NCI-H526 (cell line): ENCODE results near the gene SART3.
A peak's percentile ranks its signal among the peaks of the same experiment; 100 is the strongest.
"Not testable (repeated sequence)": the region's sequence is repeated elsewhere in the genome, so short reads cannot be mapped to it uniquely, and the experiment has no call there.

Experiments
- DNase-seq, 2 experiments: peaks; one replicate each; lab custom pipeline; 2025; lab: John Stamatoyannopoulos, UW

Gene SART3

DNA sequence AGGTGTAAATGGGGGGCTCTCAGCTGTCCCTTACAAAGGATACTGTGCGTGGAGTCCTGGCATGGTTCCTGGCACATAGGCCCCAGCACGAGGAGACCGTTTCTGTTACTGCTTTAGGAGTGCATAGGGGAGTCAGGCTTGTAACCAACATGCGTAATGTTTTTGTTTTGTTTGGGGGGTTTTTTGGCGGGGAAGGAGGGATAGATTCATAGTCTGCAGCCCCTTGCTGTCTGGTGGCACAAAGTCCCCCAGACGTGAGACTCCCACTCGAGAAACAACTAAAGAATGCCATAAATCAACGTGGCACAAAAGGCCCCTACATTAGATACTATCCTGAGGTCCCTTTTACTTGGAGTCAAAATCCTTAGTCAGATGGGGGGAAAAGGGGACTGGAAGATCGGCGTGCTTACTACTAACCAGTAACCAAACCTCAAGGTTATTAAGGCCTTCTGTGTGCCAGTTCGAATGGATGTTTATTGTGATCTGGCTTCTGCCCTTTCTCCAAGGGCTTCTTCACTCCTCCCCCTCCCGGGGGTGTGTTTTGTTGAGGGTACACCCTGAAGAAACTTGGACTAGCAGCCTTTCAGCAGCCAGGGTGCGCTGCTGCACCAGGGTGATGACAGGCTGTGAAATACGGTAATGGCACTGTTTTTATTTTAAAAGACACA, 2.3 kb upstream of the SART3 start:
- peak; percentile 79 to 80 for DNase-seq

DNA sequence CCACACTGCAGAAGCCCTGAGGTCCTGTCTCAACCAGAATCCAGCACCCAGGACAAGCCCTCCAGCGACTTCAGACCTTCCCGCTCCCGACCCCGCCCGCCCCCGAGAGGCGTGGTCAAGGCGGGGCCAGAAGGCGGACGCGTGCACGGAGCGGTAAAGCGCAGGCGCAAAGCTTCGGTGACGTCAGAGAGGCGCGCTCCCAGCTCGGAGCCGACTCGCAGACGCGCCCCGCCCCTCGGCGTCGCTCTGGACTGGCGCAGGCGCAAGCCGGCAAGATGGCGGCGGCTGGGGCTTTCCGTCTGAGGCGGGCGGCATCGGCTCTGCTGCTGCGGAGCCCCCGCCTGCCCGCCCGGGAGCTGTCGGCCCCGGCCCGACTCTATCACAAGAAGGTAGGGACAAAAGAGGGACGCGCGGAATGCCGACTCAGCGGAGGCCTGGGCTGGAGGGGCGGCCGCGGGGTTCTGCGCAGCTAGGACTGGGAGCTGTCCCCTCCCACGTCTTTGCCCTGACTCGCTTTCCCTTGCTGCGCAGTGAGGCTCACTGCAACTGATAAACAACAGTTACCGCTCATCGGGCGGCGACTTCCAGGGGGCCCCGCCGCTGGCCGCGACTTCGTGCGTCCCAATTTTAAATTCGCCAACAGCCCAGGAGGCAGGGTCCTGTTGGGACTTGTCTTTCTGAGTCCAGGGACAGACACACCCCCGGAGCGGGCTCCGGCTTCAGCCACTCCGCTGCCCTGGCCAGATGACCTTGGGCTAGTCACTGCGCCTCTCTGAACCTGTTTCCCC, 1.6 kb upstream of the SART3 start, which contains the start of gene ISCU:
Gene ISCU (plus strand): TSS at position 249 of the 788 bp plus-strand sequence. CDS start 27 bp downstream, at position 276.
- peak; percentile 86 to 98 for DNase-seq

DNA sequence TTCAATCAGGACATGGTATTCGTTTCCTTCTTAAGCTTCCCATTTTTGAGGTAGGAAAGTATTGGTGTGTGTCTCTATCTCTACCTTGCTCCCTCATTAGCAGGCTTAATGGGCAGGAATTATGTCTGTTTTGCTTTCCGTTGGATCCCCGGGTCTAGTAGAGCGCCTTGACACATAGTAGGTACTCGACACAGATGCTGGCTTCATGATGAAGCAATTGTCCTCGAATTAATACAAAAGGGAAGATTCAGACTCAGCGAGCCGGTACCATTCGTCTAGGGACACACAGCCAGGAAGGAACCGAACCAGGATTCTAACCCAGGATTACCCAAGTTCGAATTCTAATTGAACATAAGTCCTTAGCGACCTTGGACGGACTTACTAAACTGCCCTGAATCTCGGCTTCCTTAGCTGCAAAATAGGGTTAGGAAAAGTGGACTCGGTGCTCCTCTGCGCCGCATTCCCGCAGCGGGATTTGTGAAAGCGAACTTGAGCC, 927 bp upstream of the SART3 start:
- peak; percentile 37 to 38 for DNase-seq

DNA sequence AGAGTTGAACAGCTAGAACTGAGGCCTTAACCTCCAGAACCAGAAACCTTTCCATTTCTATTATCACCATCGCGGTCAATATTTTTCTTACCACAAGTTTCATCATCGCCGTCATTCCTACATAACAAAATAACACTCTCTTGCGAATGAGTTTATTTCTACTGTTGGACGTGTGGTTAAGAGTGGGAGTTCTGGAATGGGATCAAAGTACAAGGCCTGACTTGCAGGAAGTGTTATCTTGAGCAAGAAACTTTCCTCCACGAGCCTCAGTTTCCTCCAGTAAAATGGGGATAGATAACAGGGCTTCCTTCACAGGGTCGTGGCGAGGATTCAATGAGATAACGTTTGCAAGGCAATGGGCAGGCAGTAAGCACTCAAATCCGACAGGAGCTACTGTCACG, 652 bp downstream of the SART3 start:
- DNase-seq = no peak

DNA sequence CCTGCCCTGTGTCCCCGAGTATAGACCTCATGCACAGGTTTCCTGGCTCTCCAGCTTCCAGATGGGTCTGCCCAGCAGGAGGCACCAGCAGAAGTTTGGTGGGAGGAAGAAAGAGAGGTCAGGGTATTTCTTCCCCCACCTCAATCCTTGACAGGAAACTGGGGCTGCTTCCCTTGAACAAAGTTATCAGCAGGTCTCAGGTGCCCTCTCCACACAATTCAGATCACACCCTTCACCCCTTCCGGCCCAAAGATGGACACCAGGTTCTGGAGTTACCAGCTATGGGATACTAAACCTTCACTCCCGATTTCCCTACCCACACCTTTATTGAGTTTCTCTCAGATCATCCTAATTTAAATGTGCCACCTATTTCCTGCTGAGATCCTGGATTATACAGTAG, 1.2 kb downstream of the SART3 start:
- no peak for DNase-seq

DNA sequence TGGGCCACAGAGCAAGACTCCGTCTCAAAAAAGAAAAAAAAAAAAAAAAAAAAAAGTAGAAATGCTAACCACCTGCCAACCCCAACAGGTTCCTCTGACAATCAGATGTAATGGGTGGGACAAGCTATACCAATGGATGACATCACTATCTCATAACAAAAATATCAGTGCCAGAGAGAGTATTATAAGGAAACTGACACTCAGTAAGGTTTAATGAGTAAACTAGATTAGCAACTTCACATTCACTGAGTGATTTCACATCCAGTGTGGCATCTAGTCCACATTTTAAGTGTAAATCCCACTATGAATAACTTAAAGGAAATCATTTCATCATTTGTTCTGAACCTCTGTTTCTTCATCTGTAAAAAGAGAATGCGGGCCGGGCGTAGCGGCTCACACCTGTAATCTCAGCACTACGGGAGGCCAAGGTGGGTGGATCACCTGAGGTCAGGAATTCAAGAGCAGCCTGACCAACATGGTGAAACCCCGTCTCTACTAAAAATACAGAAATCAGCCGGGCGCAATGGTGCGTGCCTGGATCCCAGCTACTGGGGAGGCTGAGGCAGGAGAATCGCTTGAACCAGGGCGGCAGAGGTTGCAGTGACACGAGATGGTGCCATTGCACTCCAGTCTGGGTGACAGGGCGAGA, 1.8 kb downstream of the SART3 start:
- DNase-seq = no peak

DNA sequence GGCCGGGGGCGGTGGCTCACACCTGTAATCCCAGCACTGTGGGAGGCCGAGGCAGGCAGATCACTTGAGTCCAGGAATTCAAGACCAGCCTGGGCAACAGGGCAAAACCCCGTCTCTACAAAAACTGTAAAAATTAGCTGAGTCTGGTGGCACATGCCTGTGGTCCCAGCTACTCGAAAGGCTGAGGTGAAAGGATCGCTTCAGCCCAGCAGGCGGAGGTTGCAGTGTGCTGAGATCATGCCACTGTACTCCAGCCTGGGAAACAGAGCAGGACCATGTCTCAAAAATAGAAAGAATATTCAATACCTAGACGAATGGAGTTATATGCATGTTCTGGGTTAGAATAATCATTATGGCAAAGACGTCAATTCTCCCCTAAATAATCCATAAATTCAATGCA, 5.6 kb downstream of the SART3 start:
- not testable (repeated sequence) for DNase-seq

DNA sequence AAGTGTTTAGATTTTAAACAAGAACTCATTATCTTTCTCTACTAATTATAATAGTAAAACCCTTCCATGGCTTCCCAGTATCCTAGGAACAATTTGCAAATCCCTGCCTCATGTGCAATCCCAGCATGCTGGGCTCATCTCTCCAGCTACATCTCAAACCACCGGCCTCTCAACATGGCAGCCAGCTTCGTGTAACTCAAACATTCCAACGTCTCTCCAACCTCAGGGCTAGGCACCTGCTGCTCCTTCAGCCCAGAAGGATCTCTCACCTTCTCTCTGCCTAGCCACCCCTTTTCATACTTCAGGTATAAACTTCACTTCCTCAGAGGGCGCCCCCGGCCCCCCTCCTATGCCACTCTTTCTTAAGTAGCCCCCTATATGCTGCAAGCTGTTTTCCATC, 7.2 kb downstream of the SART3 start:
- no peak for DNase-seq

DNA sequence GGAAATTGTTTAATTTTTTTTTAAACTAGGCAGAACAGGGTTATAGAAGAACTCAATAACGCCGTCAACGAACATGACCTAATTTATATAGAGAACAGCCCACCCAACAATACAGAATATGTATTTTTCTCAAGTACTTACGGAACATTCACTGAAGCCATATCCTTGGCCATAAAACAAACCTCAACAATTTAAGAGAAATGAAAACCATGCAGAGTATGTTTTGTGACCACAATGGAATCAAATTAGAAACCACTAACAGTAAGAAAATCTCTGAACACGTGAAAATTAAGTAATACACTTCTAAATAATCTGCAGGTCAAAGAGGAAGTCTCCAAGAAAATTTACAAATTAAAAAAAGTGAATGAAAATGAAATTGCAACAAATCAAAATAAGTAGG, 9.4 kb downstream of the SART3 start:
- no peak for DNase-seq

DNA sequence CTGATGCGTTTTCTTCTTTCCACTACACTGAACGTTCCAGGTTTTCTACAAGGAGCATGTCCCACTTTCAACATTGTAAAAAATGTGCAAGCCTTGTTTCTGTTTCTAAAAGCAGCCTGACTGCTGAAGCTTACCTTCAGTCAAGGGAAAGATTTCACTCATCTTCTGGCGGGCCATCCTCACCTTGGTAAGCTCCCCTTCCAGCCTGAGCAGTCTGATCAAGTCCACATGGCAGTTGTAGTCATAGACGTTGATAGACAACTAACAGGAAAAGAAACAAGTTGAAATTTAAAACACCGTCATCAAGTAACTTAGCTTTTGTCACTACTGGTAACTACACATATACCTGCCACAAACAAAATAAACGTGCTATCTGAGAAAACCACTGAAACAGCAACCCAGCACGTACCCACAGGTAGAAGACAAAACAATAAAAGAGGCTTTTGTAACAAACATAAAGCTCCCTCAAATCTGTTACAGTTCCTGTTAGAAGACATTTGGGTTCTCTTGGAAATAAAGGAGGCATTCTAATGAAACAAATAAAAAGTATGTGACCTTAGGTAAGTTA, 11.9 kb downstream of the SART3 start:
- no peak for DNase-seq

DNA sequence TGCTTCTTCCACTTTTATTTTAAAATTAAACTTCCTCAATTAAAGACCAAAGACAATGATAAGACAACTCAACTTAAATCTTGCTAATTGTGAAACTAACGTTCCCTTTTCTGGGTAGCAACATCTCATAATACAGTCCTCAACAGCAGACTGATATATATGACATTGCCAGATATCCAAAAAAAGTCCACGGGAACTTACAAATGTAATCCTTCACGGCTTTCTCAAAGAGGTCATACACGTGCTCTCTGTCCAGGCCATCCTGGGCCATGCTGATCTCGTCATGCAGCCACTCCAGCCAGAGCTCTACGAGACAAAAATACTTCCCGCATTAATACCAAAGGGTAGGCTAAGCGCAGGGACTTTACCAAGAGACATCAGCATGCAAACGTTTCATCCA, 13.3 kb downstream of the SART3 start:
- no peak for DNase-seq

DNA sequence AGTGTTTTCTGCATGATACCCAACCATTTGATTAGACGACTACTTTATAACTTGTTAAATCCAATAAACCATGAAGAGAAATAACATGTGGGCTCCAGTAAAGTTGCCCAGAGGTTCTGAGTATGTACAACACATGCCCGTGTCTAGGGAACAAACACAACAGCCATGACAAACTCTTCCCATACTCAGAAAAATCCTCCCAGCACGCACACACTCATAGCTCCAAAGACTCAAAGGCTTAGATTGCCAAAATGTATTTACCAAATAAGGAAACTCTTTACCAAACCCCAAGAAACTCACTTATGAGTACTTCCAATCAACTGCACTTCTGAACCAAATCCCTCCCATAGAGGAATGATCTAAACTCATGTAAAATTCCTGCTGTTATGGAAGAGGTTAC, 17.3 kb downstream of the SART3 start:
- no peak for DNase-seq

DNA sequence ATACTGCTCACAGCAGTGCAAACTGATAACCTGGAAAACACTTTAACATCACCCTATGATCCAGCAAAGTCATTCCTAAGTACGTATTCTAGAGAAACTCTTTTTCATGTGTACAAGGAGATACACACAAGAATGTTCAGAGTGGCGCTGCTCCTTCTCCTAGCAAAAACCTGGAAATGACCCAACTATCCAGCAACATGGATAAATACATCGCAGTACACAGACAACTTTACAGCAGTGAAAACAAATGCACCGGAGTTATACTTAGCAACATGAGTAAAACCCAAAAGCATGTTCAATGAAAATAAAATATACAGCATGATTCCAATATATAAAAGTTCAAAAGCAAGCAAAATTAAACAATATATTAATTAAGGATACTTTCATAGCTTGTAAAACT, 18.7 kb downstream of the SART3 start:
- DNase-seq = no peak

DNA sequence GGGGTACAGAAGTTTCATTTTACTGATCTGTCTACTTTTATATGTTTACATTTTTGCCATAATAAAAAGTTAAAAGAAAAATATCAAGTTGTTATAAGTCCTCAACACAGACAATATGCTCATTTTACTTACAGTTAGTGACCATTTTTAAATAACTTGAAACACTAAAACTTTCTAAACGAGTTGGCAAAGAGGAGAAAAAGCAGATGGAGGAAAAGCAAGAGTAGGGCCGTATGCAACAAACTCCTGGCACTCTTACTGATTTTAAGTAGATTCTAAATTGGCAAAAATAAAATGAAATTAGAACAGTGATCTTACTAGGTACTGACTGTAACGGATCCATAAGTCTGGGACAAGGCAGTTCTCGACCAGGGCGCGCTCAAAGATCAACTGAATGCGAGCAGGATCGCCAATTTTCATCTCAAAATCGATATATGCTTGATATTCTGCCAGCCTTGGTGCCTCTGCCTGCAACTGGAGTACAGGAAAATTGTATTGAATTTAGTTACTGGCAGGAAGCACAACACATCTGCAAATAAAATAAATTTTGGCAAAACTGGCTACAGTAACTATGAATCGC, 22.3 kb downstream of the SART3 start:
- no peak for DNase-seq

DNA sequence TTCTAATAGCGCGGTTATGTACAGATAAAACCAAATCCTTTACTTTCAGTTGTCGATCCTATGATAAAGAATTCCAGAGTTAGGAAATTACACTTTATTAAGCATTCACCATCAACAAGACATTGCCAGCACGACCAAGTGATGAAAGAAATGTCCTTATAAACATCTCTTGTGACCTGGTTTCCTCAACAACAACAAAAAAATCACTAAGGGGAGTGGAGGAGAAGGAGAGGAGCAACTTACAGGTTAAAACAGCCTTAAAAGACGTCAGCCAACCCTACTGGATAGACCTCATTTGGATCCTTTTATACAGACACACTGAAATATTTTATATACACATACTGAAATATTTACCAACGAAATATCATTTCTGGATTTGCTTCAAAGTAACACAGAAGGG, 22.8 kb downstream of the SART3 start:
- DNase-seq = no peak

DNA sequence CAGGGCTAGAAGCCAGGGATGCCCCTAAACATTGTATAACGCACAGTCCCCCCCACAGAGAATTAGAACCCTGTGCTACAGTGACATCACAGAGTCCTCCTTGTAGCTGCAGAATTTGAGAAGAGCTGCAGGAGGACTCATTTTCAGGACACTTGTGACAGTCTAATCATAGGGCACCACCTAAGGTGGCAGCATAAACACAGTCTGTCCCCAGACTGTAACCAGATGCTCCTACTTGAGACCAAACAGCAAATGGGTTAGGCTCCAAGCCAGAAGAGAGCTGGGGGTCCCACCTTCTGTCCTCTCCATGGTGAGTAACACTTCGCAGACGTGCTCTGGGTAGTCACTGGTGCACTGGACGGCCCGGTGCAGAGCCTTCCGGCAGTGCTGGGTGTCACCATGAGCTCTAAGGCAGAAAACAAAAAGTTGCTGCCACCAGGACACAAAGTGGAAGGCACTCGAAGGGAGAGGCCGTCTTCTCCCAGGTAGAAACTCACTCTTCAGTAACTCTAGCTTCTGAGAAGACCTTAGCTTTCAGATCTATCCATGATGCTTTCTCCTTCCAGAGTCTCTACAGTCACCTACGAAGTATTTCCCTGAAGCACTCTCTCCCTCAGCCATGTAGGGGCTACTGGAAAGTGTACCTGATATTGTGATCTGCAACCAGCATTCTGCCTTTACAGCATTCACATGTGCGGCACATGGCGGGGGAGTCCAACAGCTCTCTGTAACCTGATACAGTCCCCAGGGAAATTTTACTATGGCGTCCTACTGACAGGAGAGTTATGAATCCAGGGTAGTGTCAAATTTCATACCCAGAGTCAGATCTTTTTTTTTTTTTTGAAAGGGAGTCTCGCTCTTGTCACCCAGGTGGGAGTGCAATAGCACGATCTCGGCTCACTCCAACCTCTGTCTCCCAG, 28.8 kb downstream of the SART3 start:
- DNase-seq = peak; percentile 96 to 97

DNA sequence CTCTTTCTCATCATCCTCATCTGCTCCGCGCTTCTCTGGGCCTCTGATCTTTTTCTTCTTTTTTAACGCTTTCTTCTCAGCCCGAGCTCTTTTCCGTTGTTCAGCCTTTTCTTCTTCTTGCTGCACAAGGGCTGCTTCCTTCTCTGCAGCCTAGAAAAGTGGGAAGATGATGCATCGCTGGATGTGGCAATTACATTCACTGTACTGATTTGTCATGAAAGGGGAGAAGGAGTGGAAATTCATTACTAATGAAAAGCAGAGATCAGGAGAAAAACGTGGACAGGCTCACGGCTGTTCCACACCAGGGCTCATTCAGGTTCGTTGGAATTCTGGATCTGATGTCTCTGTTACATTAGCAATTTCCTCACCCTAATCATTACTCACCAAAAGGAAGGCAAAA, 30.8 kb downstream of the SART3 start:
- no peak for DNase-seq

DNA sequence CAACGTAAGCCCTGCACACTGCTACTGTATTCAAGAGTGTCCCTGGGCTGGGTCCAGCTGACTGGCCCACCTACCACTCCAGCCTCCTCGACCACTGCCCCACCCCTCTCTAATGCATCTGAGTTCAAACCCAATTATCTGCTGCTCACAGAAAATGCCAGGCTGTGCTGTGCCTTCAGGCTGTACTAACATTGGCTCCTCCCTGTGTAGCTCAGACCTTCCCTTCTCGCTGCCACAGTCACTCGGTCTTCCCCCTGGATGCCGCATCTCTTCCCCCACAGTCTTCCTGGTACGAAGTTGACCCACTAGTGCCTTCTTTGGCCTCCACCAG, 33.8 kb downstream of the SART3 start:
- DNase-seq = no peak

DNA sequence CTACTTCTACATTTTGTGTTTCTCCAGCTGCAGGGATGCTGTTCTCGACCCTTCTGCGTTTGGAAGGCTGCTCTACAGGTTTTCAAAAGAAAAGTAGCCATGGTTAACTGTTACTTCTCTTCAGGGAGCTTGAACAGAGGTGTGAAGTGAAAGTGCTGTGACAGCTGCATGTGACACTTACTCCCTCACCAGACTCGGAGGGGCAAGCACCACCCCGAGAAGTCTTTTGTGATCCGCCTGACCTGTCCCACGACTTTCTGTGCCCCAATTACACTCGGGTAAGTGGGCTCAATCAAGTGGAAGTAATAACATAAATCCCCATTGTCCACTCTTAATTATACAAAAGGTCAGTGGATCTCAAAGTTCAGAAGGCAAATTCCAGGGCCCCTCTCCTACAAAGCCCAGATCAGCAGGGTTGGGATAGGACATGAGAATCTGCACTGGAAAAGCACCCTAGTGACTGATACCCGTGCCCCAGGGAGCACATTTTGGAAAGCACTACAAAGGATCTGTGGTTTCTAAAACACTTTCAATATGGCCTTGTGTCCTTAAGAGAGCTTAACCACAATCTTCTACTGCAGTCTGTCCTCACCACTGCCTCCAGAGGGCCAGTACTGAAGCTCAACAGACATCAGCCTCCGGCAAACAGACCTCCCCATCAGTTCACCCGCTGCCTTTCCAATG, 34.3 kb downstream of the SART3 start:
- DNase-seq = no peak

DNA sequence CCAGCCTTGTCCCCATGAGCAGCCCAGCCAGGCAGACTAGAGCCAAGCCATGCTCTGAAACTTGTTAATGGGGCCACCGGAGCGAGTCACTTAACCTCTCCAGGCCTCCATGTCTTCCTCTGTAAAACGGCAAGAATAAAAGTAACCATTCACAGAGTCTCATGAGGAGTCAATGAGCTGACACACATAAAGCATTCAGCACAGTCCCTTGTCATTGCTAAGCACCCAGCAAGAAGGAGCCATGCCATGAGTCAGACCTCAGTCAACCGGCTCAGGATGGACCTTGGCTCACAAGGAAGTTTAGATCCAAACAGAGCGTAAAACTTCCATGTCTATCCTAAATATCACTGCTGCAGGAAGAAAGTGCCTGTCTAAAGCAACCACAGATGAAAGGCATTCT, 35.3 kb downstream of the SART3 start:
- DNase-seq = no peak

DNA sequence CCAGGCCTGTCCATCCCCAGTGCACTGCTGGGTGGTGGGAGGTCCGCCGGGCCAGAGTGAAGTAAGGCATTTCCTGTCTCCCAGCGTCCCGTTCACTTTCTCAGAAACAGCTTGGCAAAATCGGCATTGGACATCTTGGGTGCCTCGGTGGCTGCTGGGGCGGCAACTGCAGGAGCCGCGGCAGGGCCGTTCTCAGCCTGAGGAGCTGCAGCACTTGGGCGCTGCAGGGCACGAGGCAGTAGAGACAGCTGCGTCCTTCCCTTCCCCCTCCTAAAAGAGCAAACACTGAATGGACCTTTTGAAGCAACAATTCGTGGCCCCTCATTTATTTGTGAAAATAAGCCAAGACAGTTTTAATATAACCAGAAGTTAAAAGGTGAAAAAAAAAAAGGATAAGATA, 37.6 kb downstream of the SART3 start:
- DNase-seq = no peak
